ENCODE data around the gene C8B.

DNA sequence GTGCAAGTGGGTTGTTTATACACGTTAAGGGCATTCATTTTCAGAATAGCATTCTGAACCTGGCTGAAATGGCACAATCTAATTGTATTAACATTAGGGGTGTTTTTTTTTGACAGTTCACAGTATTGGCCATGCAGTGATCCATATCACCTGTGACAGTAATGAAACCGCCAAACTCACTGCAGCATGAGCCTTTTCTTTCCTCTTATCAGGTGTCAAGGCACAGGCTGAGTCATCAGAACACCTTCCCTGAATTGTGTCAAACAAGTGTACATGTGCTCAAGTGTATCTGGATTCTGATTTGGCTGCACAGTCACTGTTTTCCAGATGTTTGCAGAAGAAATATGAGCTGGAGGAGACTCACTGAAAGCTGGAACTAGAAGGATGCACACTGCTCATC, 47.7 kb upstream of the C8B start:
- TF ChIP-seq, protein P1, sequence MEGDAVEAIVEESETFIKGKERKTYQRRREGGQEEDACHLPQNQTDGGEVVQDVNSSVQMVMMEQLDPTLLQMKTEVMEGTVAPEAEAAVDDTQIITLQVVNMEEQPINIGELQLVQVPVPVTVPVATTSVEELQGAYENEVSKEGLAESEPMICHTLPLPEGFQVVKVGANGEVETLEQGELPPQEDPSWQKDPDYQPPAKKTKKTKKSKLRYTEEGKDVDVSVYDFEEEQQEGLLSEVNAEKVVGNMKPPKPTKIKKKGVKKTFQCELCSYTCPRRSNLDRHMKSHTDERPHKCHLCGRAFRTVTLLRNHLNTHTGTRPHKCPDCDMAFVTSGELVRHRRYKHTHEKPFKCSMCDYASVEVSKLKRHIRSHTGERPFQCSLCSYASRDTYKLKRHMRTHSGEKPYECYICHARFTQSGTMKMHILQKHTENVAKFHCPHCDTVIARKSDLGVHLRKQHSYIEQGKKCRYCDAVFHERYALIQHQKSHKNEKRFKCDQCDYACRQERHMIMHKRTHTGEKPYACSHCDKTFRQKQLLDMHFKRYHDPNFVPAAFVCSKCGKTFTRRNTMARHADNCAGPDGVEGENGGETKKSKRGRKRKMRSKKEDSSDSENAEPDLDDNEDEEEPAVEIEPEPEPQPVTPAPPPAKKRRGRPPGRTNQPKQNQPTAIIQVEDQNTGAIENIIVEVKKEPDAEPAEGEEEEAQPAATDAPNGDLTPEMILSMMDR (conservative IDR thresholded peaks at IDR 0.05; ENCODE audit: low read depth in 2 of 2), result no peak
- TF ChIP-seq EZH2phosphoT487 (IDR thresholded peaks at IDR 0.05; ENCODE audit: unreplicated experiment) (no peak), CREB1 (CRISPR knock-in tag; IDR thresholded peaks at IDR 0.05; ENCODE audit: low read depth) (no peak), POLR2AphosphoS5 (IDR thresholded peaks at IDR 0.05; ENCODE audit: low read depth) (no peak), EZH2 (IDR thresholded peaks at IDR 0.05; ENCODE audit: low read depth, unreplicated experiment) (no peak), JUNB (IDR thresholded peaks at IDR 0.05; ENCODE audit: unreplicated experiment) (no peak), NANOG (IDR thresholded peaks at IDR 0.05; ENCODE audit: borderline replicate concordance) (no peak)
- TF ChIP-seq, protein P2, sequence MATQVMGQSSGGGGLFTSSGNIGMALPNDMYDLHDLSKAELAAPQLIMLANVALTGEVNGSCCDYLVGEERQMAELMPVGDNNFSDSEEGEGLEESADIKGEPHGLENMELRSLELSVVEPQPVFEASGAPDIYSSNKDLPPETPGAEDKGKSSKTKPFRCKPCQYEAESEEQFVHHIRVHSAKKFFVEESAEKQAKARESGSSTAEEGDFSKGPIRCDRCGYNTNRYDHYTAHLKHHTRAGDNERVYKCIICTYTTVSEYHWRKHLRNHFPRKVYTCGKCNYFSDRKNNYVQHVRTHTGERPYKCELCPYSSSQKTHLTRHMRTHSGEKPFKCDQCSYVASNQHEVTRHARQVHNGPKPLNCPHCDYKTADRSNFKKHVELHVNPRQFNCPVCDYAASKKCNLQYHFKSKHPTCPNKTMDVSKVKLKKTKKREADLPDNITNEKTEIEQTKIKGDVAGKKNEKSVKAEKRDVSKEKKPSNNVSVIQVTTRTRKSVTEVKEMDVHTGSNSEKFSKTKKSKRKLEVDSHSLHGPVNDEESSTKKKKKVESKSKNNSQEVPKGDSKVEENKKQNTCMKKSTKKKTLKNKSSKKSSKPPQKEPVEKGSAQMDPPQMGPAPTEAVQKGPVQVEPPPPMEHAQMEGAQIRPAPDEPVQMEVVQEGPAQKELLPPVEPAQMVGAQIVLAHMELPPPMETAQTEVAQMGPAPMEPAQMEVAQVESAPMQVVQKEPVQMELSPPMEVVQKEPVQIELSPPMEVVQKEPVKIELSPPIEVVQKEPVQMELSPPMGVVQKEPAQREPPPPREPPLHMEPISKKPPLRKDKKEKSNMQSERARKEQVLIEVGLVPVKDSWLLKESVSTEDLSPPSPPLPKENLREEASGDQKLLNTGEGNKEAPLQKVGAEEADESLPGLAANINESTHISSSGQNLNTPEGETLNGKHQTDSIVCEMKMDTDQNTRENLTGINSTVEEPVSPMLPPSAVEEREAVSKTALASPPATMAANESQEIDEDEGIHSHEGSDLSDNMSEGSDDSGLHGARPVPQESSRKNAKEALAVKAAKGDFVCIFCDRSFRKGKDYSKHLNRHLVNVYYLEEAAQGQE (IDR thresholded peaks at IDR 0.05; ENCODE audit: unreplicated experiment), result no peak
- TF ChIP-seq, protein P3, sequence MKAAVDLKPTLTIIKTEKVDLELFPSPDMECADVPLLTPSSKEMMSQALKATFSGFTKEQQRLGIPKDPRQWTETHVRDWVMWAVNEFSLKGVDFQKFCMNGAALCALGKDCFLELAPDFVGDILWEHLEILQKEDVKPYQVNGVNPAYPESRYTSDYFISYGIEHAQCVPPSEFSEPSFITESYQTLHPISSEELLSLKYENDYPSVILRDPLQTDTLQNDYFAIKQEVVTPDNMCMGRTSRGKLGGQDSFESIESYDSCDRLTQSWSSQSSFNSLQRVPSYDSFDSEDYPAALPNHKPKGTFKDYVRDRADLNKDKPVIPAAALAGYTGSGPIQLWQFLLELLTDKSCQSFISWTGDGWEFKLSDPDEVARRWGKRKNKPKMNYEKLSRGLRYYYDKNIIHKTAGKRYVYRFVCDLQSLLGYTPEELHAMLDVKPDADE (IDR thresholded peaks at IDR 0.05), result no peak

Data from GM23338 (cell line).